Endodermal cell (in vitro differentiated cells): ENCODE measurements around the gene CHAF1A. TPM values are rescaled to one million over a fixed set of nuclear protein-coding genes. Genes with fewer than 3 reads are reported as not detected.

Experiments used
- DNase-seq: peaks from one replicate; pipeline ENCODE4 v3.0.0-alpha.2; 2017
- H3K27ac ChIP-seq: 2 replicates; pipeline ENCODE4 v1.5.1; 2013; ENCODE audit warnings: mild to moderate bottlenecking, low read depth, low read length, moderate library complexity
- H3K27me3 ChIP-seq: 2 replicates; pipeline ENCODE4 v1.6.1; 2013; ENCODE audit warnings: mild to moderate bottlenecking, low read length, moderate library complexity; ENCODE audit not compliant: insufficient read depth, control insufficient read depth, poor library complexity, severe bottlenecking
- H3K36me3 ChIP-seq: 2 replicates; pipeline ENCODE4 v1.7.0; 2013; ENCODE audit warnings: mild to moderate bottlenecking, low read length, moderate library complexity; ENCODE audit not compliant: control insufficient read depth, insufficient read depth
- H3K4me1 ChIP-seq: one replicate; pipeline ENCODE4 v1.7.0; 2013; ENCODE audit warnings: low read length; ENCODE audit not compliant: control insufficient read depth, insufficient read depth
- H3K4me3 ChIP-seq: 2 replicates; pipeline ENCODE4 v1.5.1; 2013; ENCODE audit warnings: mild to moderate bottlenecking, low read length, moderate library complexity
- H3K9ac ChIP-seq: 2 replicates; pipeline ENCODE4 v1.6.1; 2013; ENCODE audit warnings: mild to moderate bottlenecking, low read length, moderate library complexity; ENCODE audit not compliant: poor library complexity, severe bottlenecking; ENCODE audit errors: extremely low read depth
- H3K9me3 ChIP-seq: 2 replicates; pipeline ENCODE4 v1.6.1; 2013; ENCODE audit warnings: mild to moderate bottlenecking, low read length, moderate library complexity; ENCODE audit not compliant: control insufficient read depth
- H3K27ac Mint-ChIP-seq: 2 replicates; pipeline ENCODE4 v1.8.0; 2020; ENCODE audit warnings: mixed read lengths
- H3K27me3 Mint-ChIP-seq: 2 replicates; pipeline ENCODE4 v1.8.0; 2021; ENCODE audit warnings: mild to moderate bottlenecking, mixed read lengths; ENCODE audit not compliant: insufficient read depth
- H3K36me3 Mint-ChIP-seq: 2 replicates; pipeline ENCODE4 v1.8.0; 2020; ENCODE audit warnings: low read depth, mixed read lengths
- H3K4me1 Mint-ChIP-seq: 2 replicates; pipeline ENCODE4 v1.8.0; 2020; ENCODE audit warnings: mixed read lengths
- H3K4me3 Mint-ChIP-seq: 2 replicates; pipeline ENCODE4 v1.8.0; 2020; ENCODE audit warnings: mild to moderate bottlenecking, moderate library complexity, mixed read lengths
- H3K9me3 Mint-ChIP-seq: 2 replicates; pipeline ENCODE4 v1.8.0; 2020; ENCODE audit warnings: mild to moderate bottlenecking, mixed read lengths
- WGBS, 2 experiments: methylation state at CpG; one replicate each; pipeline versions ENCODE4 v1.1.5 to v1.1.7; 2013; ENCODE audit warnings: missing lambda C conversion rate in 2 of 2, mixed read lengths in 1 of 2; ENCODE audit not compliant: insufficient coverage in 1 of 2, insufficient read length in 1 of 2; 5-methylcytosine and 5-hydroxymethylcytosine counted together
- total RNA-seq, 2 donors: library from RNA; stranded (reverse); fragmentation: NEBNext Ultra II Directional in 1 of 2; extraction: Animal tissue kit (Norgen Biotek cat#: 25700) in 1 of 2; gene quantifications; 2 replicates in 1 of 2; 3 replicates in 1 of 2; pipeline ENCODE4 v1.2.1, GENCODE V29; 2021
- TF ChIP-seq, protein P1 (sequence below): fragments of 200-600 bp; sonication (generic); conservative IDR thresholded peaks from 2 replicates; pipeline ENCODE4 v1.5.0; 2021; ENCODE audit warnings: antibody characterized with exemption, mild to moderate bottlenecking

The CHAF1A gene
- total RNA-seq, 2 donors from 2014 or later, result 70.7 to 76.9 TPM

DNA sequence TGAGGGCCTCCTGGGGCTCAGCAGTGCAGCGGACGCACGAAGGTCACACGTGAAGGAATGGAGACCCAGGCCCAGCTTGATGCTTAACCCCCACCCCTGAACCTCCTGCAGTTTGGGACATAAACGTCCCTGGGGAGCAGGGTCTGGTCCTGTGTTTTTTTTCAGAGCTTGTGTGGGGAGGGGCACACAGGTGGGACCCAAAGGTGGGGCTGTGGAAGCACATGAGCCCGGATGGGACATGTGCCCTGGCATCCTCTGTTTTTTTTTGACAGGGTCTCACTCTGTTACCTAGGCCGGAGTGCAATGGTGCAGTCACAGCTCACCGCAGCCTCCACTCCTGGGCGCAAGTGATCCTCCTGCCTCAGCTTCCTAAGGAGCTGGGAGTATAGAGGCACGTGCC is 34.7 kb downstream of the CHAF1A start:
- TF ChIP-seq, protein P1, sequence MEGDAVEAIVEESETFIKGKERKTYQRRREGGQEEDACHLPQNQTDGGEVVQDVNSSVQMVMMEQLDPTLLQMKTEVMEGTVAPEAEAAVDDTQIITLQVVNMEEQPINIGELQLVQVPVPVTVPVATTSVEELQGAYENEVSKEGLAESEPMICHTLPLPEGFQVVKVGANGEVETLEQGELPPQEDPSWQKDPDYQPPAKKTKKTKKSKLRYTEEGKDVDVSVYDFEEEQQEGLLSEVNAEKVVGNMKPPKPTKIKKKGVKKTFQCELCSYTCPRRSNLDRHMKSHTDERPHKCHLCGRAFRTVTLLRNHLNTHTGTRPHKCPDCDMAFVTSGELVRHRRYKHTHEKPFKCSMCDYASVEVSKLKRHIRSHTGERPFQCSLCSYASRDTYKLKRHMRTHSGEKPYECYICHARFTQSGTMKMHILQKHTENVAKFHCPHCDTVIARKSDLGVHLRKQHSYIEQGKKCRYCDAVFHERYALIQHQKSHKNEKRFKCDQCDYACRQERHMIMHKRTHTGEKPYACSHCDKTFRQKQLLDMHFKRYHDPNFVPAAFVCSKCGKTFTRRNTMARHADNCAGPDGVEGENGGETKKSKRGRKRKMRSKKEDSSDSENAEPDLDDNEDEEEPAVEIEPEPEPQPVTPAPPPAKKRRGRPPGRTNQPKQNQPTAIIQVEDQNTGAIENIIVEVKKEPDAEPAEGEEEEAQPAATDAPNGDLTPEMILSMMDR, result no peak
- no peak overlapping the region for H3K27ac ChIP-seq
- peaks cover 69% of the 10 kb centered on the region for H3K36me3 ChIP-seq
- no peak overlapping the region for H3K4me3 ChIP-seq
- H3K9me3 Mint-ChIP-seq, result no peaks in the 10 kb centered on the region
- no peaks in the 10 kb centered on the region for H3K4me1 ChIP-seq
- peaks cover 74% of the 10 kb centered on the region for H3K36me3 Mint-ChIP-seq
- no peak overlapping the region for H3K9ac ChIP-seq
- DNase-seq, result no peak
- peaks cover 5% of the 10 kb centered on the region for H3K9me3 ChIP-seq
- no peaks in the 10 kb centered on the region for H3K4me1 Mint-ChIP-seq
- 91 to 92% methylated on average over 8 to 10 of the region's 10 CpGs for WGBS, 2 experiments
- H3K27ac Mint-ChIP-seq, result no peak overlapping the region
- H3K27me3 Mint-ChIP-seq, result no peaks in the 10 kb centered on the region
- H3K27me3 ChIP-seq, result no peaks in the 10 kb centered on the region
- no peak overlapping the region for H3K4me3 Mint-ChIP-seq

DNA sequence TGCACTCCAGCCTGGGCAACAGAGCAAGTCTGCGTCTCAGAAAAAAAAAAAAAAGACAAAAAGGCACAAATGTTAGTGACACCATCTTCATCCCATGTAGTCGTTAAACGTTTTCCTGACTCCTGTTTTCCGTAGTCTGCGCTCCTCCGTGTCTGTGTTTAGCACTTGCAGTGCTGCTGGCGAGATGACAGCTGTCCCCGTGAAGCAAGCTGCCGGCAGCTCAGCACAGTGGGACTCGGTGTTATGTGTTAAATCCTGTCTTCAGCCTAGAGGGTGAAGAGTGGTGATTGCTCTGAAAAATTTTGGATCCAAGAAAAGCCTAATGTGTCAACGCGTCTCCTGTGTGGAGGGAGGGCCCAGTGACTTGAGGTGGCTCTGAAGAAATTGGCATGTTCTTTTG is 36.8 kb downstream of the CHAF1A start:
- peaks cover 53% of the 10 kb centered on the region for H3K36me3 ChIP-seq
- Mint-ChIP-seq H3K9me3 (no peaks in the 10 kb centered on the region), H3K4me3 (no peak overlapping the region), H3K36me3 (peaks cover 57% of the 10 kb centered on the region), H3K27ac (peak overlapping the region; percentile 28), H3K4me1 (no peaks in the 10 kb centered on the region), H3K27me3 (no peaks in the 10 kb centered on the region)
- no peak overlapping the region for H3K9ac ChIP-seq
- H3K9me3 ChIP-seq, result peaks cover 5% of the 10 kb centered on the region
- no peaks in the 10 kb centered on the region for H3K27me3 ChIP-seq
- no peaks in the 10 kb centered on the region for H3K4me1 ChIP-seq
- TF ChIP-seq, protein P1, result no peak
- H3K4me3 ChIP-seq, result no peak overlapping the region
- no peak for DNase-seq
- 93 to 98% methylated on average over 12 of the region's 12 CpGs for WGBS, 2 experiments
- H3K27ac ChIP-seq, result no peak overlapping the region

DNA sequence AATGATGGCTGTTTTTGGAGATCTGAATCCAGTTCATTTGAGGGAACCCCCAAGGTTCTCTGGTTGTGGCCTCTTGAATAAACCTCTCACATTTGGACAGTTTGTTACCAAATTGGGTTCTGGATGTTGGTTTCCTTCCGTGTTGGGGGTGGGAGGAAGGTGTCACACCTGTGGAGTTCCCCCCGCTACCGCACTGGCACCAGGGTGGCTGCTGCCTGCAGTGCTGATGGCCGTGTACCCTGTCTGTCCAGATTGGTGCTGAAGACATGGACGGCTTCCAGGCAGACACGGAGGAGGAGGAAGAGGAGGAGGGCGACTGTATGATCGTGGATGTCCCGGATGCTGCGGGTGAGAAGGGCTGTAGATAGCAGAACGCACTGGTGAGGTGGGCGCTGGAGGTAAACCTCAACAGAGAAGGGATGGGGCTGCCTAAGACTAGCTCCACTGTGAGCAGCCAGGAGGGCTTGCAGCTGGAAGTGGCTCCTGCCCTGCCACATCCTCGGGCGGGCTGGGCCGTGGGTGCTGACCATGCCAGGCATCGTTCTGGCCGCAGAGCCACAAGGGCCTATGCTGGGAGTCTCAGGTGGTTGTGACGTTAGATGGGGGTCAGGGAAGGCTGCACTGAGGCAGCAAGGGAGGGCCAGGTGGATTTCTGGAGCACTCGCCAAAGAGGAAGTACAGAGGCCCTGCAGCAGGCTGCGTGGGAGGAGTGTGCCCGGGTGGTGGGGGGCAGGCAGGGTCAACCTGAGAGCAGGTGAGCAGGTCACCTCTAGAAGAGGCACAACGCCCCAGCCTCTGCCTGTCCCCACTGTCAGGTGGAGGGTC is 39.8 kb downstream of the CHAF1A start:
- H3K4me1 ChIP-seq, result no peaks in the 10 kb centered on the region
- H3K27me3 Mint-ChIP-seq, result no peaks in the 10 kb centered on the region
- H3K36me3 Mint-ChIP-seq, result peaks cover 39% of the 10 kb centered on the region
- peak overlapping the region; percentile 74 for H3K27ac Mint-ChIP-seq
- peak; percentile 52 for DNase-seq
- no peaks in the 10 kb centered on the region for H3K9me3 Mint-ChIP-seq
- H3K27me3 ChIP-seq, result no peaks in the 10 kb centered on the region
- 90 to 93% methylated on average over 19 to 22 of the region's 22 CpGs for WGBS, 2 experiments
- peak overlapping the region; percentile 49 for H3K27ac ChIP-seq
- H3K9me3 ChIP-seq, result no peaks in the 10 kb centered on the region
- H3K4me1 Mint-ChIP-seq, result no peaks in the 10 kb centered on the region
- H3K9ac ChIP-seq, result no peak overlapping the region
- H3K36me3 ChIP-seq, result peaks cover 29% of the 10 kb centered on the region
- no peak overlapping the region for H3K4me3 ChIP-seq
- TF ChIP-seq, protein P1, result no peak
- H3K4me3 Mint-ChIP-seq, result no peak overlapping the region
